ENCODE results near the gene PPP1R1A. TPM values are rescaled to one million over a fixed set of nuclear protein-coding genes. Genes with fewer than 3 reads are reported as not detected.

PPP1R1A gene, protein sequence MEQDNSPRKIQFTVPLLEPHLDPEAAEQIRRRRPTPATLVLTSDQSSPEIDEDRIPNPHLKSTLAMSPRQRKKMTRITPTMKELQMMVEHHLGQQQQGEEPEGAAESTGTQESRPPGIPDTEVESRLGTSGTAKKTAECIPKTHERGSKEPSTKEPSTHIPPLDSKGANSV
- 1 to 10 TPM; 1.1 to 4.1 (median 1.8) TPM for total RNA-seq

DNA sequence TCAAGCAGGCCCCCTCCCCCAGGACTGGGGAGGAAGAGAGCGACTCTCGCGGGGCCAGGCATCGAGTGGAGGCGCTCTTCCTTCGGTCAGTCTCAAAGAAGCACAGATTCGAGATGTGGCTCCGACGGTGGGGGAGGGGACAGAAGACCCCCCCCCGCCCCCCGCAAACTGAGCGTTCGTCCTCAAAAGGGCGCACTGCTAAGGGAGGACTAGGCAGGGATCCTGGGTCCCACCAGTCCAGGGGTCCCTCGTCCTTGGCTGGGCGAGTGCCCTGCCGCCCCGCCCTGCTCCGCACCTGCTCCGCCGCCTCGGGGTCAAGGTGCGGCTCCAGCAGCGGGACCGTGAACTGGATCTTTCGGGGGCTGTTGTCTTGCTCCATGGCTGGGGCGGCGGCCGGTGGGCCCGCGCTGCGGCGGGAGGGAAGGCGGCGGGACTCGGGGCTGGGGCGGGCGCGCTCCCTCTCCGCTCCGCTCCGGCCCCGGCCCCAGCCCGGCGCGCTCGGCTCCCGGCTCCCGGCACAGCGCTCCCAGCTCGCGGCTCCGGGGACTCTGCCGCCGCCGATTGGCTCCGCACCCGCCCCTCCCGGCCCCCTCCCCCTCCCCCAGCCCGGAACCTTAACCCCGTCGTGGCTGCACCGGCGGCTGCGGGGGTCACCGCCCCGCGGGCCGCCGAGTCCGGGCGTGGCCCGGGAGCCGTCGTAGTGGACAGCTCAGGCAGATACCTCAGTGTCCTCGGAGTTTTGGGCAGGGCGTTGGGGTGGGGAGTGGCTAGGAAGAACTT is at the start of gene PPP1R1A:
Gene PPP1R1A, minus strand, starts transcription at position 550 of the 780 bp plus-strand sequence. Its CDS starts 171 bp downstream, at position 379.
- Histone ChIP-seq H3K36me3 (no peaks in the 10 kb centered on the region), H3K27ac (no peak within 1 kb of the TSS), H3K27me3 (no peaks in the 10 kb centered on the region), H3K4me1 (peaks cover 0 to 11% (median 0%) of the 10 kb centered on the region in 4 donors), H3K9me3 (no peaks in the 10 kb centered on the region), H3K4me3 (peak within 1 kb of the TSS; percentile 22 to 61 (median 48))
- DNase-seq = peak in 1 of 3 donors; percentile 58
- no peak for TF ChIP-seq POLR2A (IDR thresholded peaks at IDR 0.05)

DNA sequence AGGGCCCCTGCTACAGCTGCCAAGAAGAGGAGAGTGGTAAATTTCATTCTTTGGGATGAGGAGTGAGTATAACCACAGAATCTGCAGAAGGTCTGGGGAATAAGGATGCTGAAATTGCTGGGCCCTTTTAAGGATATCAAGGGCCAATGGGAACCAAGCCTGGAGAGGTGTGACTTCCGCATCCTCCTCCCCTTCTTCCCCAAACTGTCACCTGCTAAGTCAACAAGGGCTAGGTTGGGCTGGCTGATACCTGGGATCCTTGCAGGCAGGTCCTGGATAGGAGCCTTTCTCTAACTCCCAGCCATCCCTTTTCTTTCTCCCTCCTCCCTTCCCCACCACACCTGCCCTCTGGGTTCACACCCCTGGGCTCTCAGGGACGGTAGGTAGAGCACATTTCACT is 46.3 kb upstream of the PPP1R1A start, which contains the start of gene LACRT:
Gene LACRT, minus strand, starts transcription at position 101 of the 400 bp plus-strand sequence. Its CDS starts 54 bp downstream, at position 47.
- no peak within 1 kb of the TSS for H3K4me3 ChIP-seq
- no peaks in the 10 kb centered on the region for H3K27me3 ChIP-seq
- DNase-seq = no peak
- H3K4me1 ChIP-seq = no peaks in the 10 kb centered on the region
- no peaks in the 10 kb centered on the region for H3K9me3 ChIP-seq
- TF ChIP-seq, protein P1, sequence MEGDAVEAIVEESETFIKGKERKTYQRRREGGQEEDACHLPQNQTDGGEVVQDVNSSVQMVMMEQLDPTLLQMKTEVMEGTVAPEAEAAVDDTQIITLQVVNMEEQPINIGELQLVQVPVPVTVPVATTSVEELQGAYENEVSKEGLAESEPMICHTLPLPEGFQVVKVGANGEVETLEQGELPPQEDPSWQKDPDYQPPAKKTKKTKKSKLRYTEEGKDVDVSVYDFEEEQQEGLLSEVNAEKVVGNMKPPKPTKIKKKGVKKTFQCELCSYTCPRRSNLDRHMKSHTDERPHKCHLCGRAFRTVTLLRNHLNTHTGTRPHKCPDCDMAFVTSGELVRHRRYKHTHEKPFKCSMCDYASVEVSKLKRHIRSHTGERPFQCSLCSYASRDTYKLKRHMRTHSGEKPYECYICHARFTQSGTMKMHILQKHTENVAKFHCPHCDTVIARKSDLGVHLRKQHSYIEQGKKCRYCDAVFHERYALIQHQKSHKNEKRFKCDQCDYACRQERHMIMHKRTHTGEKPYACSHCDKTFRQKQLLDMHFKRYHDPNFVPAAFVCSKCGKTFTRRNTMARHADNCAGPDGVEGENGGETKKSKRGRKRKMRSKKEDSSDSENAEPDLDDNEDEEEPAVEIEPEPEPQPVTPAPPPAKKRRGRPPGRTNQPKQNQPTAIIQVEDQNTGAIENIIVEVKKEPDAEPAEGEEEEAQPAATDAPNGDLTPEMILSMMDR (IDR thresholded peaks at IDR 0.05) = no peak
- TF ChIP-seq POLR2A (IDR thresholded peaks at IDR 0.05) = no peak
- no peaks in the 10 kb centered on the region for H3K36me3 ChIP-seq
- H3K27ac ChIP-seq = no peak within 1 kb of the TSS

DNA sequence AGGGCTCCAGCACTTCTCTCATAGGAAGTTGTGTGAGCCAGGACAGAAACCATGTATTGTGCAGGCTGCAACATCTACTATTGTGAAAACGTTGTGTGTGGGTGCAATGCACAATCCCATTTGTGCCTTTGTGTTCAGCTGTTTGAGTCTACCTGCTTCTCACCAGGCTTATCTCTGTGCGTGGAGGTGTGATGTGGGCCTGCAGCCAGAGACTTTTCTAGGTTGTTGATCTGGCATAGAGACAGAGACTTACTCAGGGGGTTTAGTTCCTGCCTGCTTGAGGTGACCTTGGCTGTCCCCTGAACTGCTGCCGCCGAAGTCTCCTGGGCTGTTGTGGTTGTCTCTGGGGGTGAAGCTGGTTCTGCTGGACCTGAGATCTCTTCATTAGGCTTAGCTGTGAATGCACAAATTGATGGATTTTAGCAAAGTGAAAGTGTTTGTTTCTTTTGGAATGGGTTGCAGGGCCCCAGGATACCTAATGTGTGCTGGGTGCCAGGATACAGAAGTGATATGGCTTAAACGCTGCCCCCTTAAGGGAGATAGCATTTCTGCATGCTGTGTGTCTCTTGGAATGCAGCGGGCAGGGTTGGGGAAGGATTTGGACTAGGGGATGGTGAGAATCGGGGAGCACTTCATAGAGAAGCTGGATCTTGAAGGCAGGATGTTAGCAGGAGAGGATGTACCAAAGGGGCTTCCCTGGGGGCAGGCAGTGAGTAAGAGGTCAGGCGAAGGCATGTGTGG is 43.7 kb upstream of the PPP1R1A start:
- TF ChIP-seq POLR2A (IDR thresholded peaks at IDR 0.05) = no peak
- TF ChIP-seq, protein P1 (IDR thresholded peaks at IDR 0.05) = no peak
- H3K27ac ChIP-seq = no peak overlapping the region
- no peak for DNase-seq
- H3K9me3 ChIP-seq = peaks cover 0 to 14% (median 0%) of the 10 kb centered on the region in 4 donors
- no peaks in the 10 kb centered on the region for H3K36me3 ChIP-seq
- H3K27me3 ChIP-seq = no peaks in the 10 kb centered on the region
- no peaks in the 10 kb centered on the region for H3K4me1 ChIP-seq
- no peak overlapping the region for H3K4me3 ChIP-seq

DNA sequence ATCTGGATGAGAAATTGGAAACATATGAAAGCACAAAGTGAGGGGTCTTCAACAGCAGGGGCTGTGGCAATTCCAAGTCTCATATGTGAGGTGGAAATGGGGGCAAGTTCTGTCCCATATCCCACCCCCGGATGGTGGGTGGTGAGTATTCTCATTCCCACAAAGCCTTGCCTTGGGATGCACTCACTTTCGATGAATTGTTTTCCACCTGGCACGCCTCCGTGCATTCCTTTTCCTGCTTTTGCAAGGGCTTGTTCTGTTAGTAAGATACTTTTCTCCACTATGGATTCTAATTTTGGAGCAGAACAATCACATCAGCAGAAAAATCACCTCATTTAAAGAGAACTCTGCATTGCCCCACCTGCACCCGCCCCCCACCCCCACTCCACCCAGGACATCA is 43.1 kb upstream of the PPP1R1A start:
- no peak for DNase-seq
- Histone ChIP-seq H3K9me3 (peaks cover 0 to 16% (median 0%) of the 10 kb centered on the region in 4 donors), H3K27ac (no peak overlapping the region), H3K27me3 (no peaks in the 10 kb centered on the region), H3K4me1 (no peaks in the 10 kb centered on the region), H3K4me3 (no peak overlapping the region), H3K36me3 (no peaks in the 10 kb centered on the region)
- no peak for TF ChIP-seq POLR2A (IDR thresholded peaks at IDR 0.05)
- TF ChIP-seq, protein P1 (IDR thresholded peaks at IDR 0.05) = no peak

DNA sequence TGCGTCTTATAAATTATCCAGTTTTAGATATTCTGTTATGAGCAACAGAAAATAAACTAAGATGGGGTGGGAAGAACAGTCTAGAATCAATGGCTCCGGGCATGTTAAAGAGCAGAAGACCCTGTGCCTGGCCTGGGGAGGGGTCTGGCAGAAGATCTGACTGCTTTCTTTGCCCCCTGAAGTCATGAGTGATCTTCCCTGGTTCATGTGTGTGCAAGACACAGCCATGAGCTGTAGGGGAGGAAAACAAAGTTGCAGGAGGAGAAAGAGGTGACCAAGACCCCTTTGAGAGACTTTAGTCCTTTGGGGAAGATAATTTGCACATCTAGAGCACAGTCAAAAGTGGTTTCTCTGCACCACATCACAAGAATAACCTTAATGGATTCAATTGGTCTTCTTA is 41.5 kb upstream of the PPP1R1A start:
- no peak for TF ChIP-seq POLR2A (IDR thresholded peaks at IDR 0.05)
- TF ChIP-seq, protein P1 (IDR thresholded peaks at IDR 0.05) = no peak
- Histone ChIP-seq H3K4me1 (no peaks in the 10 kb centered on the region), H3K9me3 (peaks cover 0 to 16% (median 0%) of the 10 kb centered on the region in 4 donors), H3K36me3 (no peaks in the 10 kb centered on the region), H3K27ac (no peak overlapping the region), H3K4me3 (no peak overlapping the region), H3K27me3 (no peaks in the 10 kb centered on the region)
- DNase-seq = no peak

Data from Peyer's patch (tissue), 4 donors.